Liver (tissue), 9 donors: Measurements from ENCODE around the gene MBLAC1. TPM values are rescaled to one million over a fixed set of nuclear protein-coding genes. Genes with fewer than 3 reads are reported as not detected.

Experiments
- DNase-seq: peaks from one replicate; pipeline ENCODE4 v3.0.0-alpha.2; 2017; ENCODE audit warnings: low spot score
- H3K27ac ChIP-seq, 2 donors: one replicate each; pipeline ENCODE4 v1.7.0; 2013; ENCODE audit warnings: inconsistent platforms in 2 of 2, low read length in 2 of 2, control low read depth in 1 of 2, low read depth in 1 of 2, mild to moderate bottlenecking in 1 of 2
- H3K27me3 ChIP-seq, 4 donors: one replicate each; pipeline versions ENCODE4 v1.6.1 to v1.7.0; 2013; ENCODE audit warnings: low read length in 3 of 4, inconsistent platforms in 1 of 4, mild to moderate bottlenecking in 1 of 4, moderate library complexity in 1 of 4; ENCODE audit not compliant: control insufficient read depth in 4 of 4, insufficient read depth in 4 of 4
- H3K36me3 ChIP-seq, 4 donors: one replicate each; pipeline versions ENCODE4 v1.6.1 to v1.7.0; 2013; ENCODE audit warnings: low read length in 3 of 4, mild to moderate bottlenecking in 3 of 4, low read depth in 1 of 4, moderate library complexity in 1 of 4; ENCODE audit not compliant: control insufficient read depth in 4 of 4, insufficient read depth in 3 of 4
- H3K4me1 ChIP-seq, 4 donors: one replicate each; pipeline versions ENCODE4 v1.6.1 to v1.7.0; 2013; ENCODE audit warnings: low read length in 3 of 4, mild to moderate bottlenecking in 3 of 4, moderate library complexity in 1 of 4; ENCODE audit not compliant: control insufficient read depth in 4 of 4, insufficient read depth in 4 of 4
- H3K4me3 ChIP-seq, 3 donors: one replicate each; pipeline versions ENCODE4 v1.6.1 to v1.7.0; 2013; ENCODE audit warnings: low read length in 3 of 3, control low read depth in 1 of 3, low read depth in 1 of 3, mild to moderate bottlenecking in 1 of 3
- H3K9ac ChIP-seq, 2 donors: one replicate each; pipeline ENCODE4 v1.7.0; 2013; ENCODE audit warnings: low read length in 2 of 2, mild to moderate bottlenecking in 2 of 2, moderate library complexity in 2 of 2, control low read depth in 1 of 2, low read depth in 1 of 2
- H3K9me3 ChIP-seq, 4 donors: one replicate each; pipeline versions ENCODE4 v1.6.1 to v1.7.0; 2013; ENCODE audit warnings: low read length in 3 of 4; ENCODE audit not compliant: control insufficient read depth in 4 of 4
- EGR1 ChIP-seq, 2 donors: IDR thresholded peaks; 2 replicates each; pipeline ENCODE4 v1.6.1; 2016 to 2018; ENCODE audit warnings: antibody characterized with exemption in 2 of 2, low read depth in 2 of 2
- FOXA1 ChIP-seq: IDR thresholded peaks from 2 replicates; pipeline ENCODE4 v1.6.1; 2016; ENCODE audit warnings: antibody characterized with exemption
- FOXA2 ChIP-seq: IDR thresholded peaks from 2 replicates; pipeline ENCODE4 v1.6.1; 2016; ENCODE audit warnings: antibody characterized with exemption
- GABPA ChIP-seq, 2 donors: IDR thresholded peaks in 1 of 2; conservative IDR thresholded peaks in 1 of 2; 2 replicates each; pipeline ENCODE4 v1.6.1; 2016; ENCODE audit warnings: antibody characterized with exemption in 2 of 2, mild to moderate bottlenecking in 1 of 2, moderate library complexity in 1 of 2
- HNF4A ChIP-seq, 2 donors: conservative IDR thresholded peaks; 2 replicates each; pipeline ENCODE4 v1.6.1; 2016; ENCODE audit warnings: antibody characterized with exemption in 2 of 2, mild to moderate bottlenecking in 2 of 2
- HNF4G ChIP-seq: IDR thresholded peaks from 2 replicates; pipeline ENCODE4 v1.6.1; 2016; ENCODE audit warnings: antibody characterized with exemption
- RAD21 ChIP-seq, 2 donors: IDR thresholded peaks; 2 replicates each; pipeline ENCODE4 v1.6.1; 2016; ENCODE audit warnings: antibody characterized with exemption in 2 of 2, mild to moderate bottlenecking in 2 of 2
- RXRA ChIP-seq, 2 donors: IDR thresholded peaks; 2 replicates each; pipeline ENCODE4 v1.6.1; 2017 to 2018; ENCODE audit warnings: antibody characterized with exemption in 2 of 2, mild to moderate bottlenecking in 1 of 2
- SP1 ChIP-seq: IDR thresholded peaks from 2 replicates; pipeline ENCODE4 v1.6.1; 2018; ENCODE audit warnings: antibody characterized with exemption, mild to moderate bottlenecking
- TAF1 ChIP-seq: conservative IDR thresholded peaks from 2 replicates; pipeline ENCODE4 v1.6.1; 2016; ENCODE audit warnings: antibody characterized with exemption, mild to moderate bottlenecking
- YY1 ChIP-seq: IDR thresholded peaks from 2 replicates; pipeline ENCODE4 v1.6.1; 2016; ENCODE audit warnings: antibody characterized with exemption, mild to moderate bottlenecking
- WGBS: extraction: QIAGEN DNeasy Blood & Tissue Kit; methylation state at CpG from one replicate; pipeline ENCODE4 v1.1.7; 2013; 5-methylcytosine and 5-hydroxymethylcytosine counted together
- polyA plus RNA-seq, 2 donors: library from polyadenylated mRNA; stranded (reverse) in 1 of 2; unstranded in 1 of 2; fragments of 200-250 nt in 1 of 2; fragments of >200 nt in 1 of 2; fragmentation: Nextera tagmentation in 1 of 2; extraction: Ambion mirVana in 1 of 2; gene quantifications; one replicate each; pipeline versions ENCODE4 v1.2.1 to v1.2.3, GENCODE V29; 2013 to 2015
- total RNA-seq, 2 donors: library from RNA; depleted of rRNA; stranded (reverse); fragments of >200 nt; gene quantifications; one replicate each; pipeline ENCODE4 v1.2.3, GENCODE V29; 2014
- TF ChIP-seq, protein P1 (sequence below): IDR thresholded peaks from 2 replicates; pipeline ENCODE4 v1.6.1; 2016; ENCODE audit warnings: antibody characterized with exemption, mild to moderate bottlenecking
- TF ChIP-seq, protein P2 (sequence below): IDR thresholded peaks from 2 replicates; pipeline ENCODE4 v1.6.1; 2016; ENCODE audit warnings: antibody characterized with exemption
- TF ChIP-seq, protein P3 (sequence below): fragments of 150-350 bp; IDR thresholded peaks from 2 replicates; pipeline ENCODE4 v1.5.1; 2017; ENCODE audit warnings: improper control_type of control experiment, low read depth, low read length; ENCODE audit not compliant: missing input control
- TF ChIP-seq, protein P4 (sequence below): IDR thresholded peaks from 2 replicates; pipeline ENCODE4 v1.6.1; 2016; ENCODE audit warnings: antibody characterized with exemption
- TF ChIP-seq, protein P5 (sequence below): IDR thresholded peaks from 2 replicates; pipeline ENCODE4 v1.6.1; 2016; ENCODE audit warnings: antibody characterized with exemption
- donor health status: healthy.
- donor health status: healthy.
- donor health status: healthy.
- donor health status: healthy.
- donor health status: healthy.

The MBLAC1 gene
- total and polyA plus RNA-seq, 4 donors, result 1.0 to 1.4 (median 1.3) TPM

DNA sequence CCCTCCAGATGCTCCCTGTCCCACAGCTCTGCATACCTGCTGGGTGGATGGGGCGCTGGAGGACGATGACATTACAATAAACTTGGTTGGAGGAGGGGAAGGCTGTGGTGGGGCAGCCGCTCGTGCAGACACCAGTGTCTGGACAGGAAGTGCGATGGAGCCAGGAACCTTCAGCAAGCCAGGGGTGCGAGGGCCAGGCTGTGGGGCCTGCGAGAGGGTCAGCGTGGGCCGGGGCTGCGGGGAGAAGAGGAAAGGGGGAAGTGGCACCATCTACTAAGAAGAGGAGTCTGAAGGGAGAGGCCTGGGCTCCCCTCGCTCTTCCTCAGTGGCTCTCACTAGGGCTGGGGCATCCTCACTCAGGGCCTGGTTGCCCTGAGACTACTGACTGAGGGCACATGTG, 18.9 kb upstream of the MBLAC1 start:
- no peak overlapping the region for H3K9ac ChIP-seq
- H3K4me1 ChIP-seq, result no peaks in the 10 kb centered on the region
- no peaks in the 10 kb centered on the region for H3K9me3 ChIP-seq
- DNase-seq, result no peak
- H3K27ac ChIP-seq, result no peak overlapping the region
- H3K36me3 ChIP-seq, result peaks cover 3 to 49% (median 26%) of the 10 kb centered on the region in 4 donors
- H3K27me3 ChIP-seq, result no peaks in the 10 kb centered on the region
- TF ChIP-seq, protein P1, sequence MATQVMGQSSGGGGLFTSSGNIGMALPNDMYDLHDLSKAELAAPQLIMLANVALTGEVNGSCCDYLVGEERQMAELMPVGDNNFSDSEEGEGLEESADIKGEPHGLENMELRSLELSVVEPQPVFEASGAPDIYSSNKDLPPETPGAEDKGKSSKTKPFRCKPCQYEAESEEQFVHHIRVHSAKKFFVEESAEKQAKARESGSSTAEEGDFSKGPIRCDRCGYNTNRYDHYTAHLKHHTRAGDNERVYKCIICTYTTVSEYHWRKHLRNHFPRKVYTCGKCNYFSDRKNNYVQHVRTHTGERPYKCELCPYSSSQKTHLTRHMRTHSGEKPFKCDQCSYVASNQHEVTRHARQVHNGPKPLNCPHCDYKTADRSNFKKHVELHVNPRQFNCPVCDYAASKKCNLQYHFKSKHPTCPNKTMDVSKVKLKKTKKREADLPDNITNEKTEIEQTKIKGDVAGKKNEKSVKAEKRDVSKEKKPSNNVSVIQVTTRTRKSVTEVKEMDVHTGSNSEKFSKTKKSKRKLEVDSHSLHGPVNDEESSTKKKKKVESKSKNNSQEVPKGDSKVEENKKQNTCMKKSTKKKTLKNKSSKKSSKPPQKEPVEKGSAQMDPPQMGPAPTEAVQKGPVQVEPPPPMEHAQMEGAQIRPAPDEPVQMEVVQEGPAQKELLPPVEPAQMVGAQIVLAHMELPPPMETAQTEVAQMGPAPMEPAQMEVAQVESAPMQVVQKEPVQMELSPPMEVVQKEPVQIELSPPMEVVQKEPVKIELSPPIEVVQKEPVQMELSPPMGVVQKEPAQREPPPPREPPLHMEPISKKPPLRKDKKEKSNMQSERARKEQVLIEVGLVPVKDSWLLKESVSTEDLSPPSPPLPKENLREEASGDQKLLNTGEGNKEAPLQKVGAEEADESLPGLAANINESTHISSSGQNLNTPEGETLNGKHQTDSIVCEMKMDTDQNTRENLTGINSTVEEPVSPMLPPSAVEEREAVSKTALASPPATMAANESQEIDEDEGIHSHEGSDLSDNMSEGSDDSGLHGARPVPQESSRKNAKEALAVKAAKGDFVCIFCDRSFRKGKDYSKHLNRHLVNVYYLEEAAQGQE, result no peak
- TF ChIP-seq RAD21 (IDR thresholded peaks at IDR 0.05) (no peak), YY1 (no peak), HNF4G (no peak), TAF1 (no peak), SP1 (no peak), FOXA1 (no peak), GABPA (IDR thresholded peaks at IDR 0.05 in 1 of 2, conservative IDR thresholded peaks at IDR 0.05 in 1 of 2) (no peak), EGR1 (IDR thresholded peaks at IDR 0.05; ENCODE audit: low read depth in 2 of 2) (no peak), HNF4A (conservative IDR thresholded peaks at IDR 0.05) (no peak), FOXA2 (no peak)
- TF ChIP-seq, protein P2, sequence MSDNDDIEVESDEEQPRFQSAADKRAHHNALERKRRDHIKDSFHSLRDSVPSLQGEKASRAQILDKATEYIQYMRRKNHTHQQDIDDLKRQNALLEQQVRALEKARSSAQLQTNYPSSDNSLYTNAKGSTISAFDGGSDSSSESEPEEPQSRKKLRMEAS, result no peak
- TF ChIP-seq, protein P3, sequence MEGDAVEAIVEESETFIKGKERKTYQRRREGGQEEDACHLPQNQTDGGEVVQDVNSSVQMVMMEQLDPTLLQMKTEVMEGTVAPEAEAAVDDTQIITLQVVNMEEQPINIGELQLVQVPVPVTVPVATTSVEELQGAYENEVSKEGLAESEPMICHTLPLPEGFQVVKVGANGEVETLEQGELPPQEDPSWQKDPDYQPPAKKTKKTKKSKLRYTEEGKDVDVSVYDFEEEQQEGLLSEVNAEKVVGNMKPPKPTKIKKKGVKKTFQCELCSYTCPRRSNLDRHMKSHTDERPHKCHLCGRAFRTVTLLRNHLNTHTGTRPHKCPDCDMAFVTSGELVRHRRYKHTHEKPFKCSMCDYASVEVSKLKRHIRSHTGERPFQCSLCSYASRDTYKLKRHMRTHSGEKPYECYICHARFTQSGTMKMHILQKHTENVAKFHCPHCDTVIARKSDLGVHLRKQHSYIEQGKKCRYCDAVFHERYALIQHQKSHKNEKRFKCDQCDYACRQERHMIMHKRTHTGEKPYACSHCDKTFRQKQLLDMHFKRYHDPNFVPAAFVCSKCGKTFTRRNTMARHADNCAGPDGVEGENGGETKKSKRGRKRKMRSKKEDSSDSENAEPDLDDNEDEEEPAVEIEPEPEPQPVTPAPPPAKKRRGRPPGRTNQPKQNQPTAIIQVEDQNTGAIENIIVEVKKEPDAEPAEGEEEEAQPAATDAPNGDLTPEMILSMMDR, result no peak
- TF ChIP-seq, protein P4, sequence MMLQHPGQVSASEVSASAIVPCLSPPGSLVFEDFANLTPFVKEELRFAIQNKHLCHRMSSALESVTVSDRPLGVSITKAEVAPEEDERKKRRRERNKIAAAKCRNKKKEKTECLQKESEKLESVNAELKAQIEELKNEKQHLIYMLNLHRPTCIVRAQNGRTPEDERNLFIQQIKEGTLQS, result no peak
- TF ChIP-seq, protein P5, sequence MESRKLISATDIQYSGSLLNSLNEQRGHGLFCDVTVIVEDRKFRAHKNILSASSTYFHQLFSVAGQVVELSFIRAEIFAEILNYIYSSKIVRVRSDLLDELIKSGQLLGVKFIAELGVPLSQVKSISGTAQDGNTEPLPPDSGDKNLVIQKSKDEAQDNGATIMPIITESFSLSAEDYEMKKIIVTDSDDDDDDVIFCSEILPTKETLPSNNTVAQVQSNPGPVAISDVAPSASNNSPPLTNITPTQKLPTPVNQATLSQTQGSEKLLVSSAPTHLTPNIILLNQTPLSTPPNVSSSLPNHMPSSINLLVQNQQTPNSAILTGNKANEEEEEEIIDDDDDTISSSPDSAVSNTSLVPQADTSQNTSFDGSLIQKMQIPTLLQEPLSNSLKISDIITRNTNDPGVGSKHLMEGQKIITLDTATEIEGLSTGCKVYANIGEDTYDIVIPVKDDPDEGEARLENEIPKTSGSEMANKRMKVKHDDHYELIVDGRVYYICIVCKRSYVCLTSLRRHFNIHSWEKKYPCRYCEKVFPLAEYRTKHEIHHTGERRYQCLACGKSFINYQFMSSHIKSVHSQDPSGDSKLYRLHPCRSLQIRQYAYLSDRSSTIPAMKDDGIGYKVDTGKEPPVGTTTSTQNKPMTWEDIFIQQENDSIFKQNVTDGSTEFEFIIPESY, result no peak
- WGBS, result 75% methylated on average over 11 of the region's 11 CpGs
- no peak overlapping the region for H3K4me3 ChIP-seq

DNA sequence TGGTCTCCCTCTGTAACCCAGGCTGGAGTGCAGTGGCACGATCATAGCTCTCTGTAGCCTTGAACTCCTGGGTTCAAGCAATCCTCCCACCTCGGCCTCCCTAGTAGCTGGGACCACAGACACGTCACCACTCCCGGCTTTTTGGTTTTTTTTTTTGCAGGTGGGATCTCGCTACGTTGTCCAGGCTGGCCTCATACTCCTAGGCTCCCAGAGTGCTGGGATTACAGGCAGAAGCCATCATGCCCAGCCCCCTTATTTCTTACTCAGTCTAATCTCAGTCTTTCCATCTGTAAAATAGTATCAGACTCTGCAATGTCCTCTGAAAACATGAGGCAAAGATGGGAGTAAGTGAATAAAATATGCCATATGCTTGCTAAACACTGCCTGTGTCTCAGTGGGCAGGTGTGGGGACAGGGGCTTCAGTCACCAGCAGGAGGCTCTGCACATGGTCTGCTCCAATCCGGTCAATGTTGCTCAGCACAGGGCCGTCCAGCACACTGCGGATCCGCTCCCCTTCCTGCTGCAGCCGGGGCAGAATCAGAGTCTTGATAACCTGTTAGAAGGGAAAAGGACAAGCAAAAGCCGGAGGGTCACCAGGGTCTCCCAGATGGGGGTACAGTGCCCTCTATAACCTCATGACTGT, 17.1 kb upstream of the MBLAC1 start:
- WGBS, result 87% methylated on average over 12 of the region's 12 CpGs
- Histone ChIP-seq H3K36me3 (peaks cover 3 to 58% (median 25%) of the 10 kb centered on the region in 4 donors), H3K9me3 (no peaks in the 10 kb centered on the region), H3K9ac (no peak overlapping the region), H3K4me3 (no peak overlapping the region), H3K4me1 (no peaks in the 10 kb centered on the region), H3K27ac (no peak overlapping the region), H3K27me3 (no peaks in the 10 kb centered on the region)
- TF ChIP-seq FOXA2 (no peak), GABPA (IDR thresholded peaks at IDR 0.05 in 1 of 2, conservative IDR thresholded peaks at IDR 0.05 in 1 of 2) (no peak), RXRA (IDR thresholded peaks at IDR 0.05) (no peak), YY1 (no peak), RAD21 (IDR thresholded peaks at IDR 0.05) (no peak)
- TF ChIP-seq, protein P2, result no peak
- TF ChIP-seq, protein P3, result no peak
- TF ChIP-seq, protein P5, result no peak
- TF ChIP-seq, protein P4, result no peak
- DNase-seq, result no peak
